IMR-90 (cell line): ENCODE measurements around the gene FMO4. TPM values are rescaled to one million over a fixed set of nuclear protein-coding genes. Genes with fewer than 3 reads are reported as not detected.

Experiments
- ATAC-seq: fragments of 200-7000 bp; cut with Tn5 transposase; 2 replicates; pipeline ENCODE4 v1.9.1; 2020; ENCODE audit warnings: low read depth, mild to moderate bottlenecking, moderate library complexity
- BruUV-seq: library from RNA; stranded (reverse); fragments of 400-500 nt; replicated peaks from 2 replicates; lab custom pipeline; 2021; lab: Mats Ljungman, UMichigan
- CTCF ChIA-PET: fragments of 300-600 bp; formaldehyde crosslinking; extraction: SDS; loops from one replicate; lab custom pipeline; 2021; ENCODE audit warnings: antibody characterized with exemption; lab: Yijun Ruan, JAX
- POLR2A ChIA-PET: fragments of 300-600 bp; sonication (Branson Sonifier 250); formaldehyde crosslinking; loops from one replicate; lab custom pipeline; 2022; ENCODE audit warnings: antibody characterized with exemption; ENCODE audit not compliant: unreplicated experiment; lab: Charles Lee
- DNase-seq: peaks from one replicate; pipeline ENCODE4 v3.0.0; 2013
- H2AFZ ChIP-seq: replicated peaks from 2 replicates; pipeline ENCODE3; 2013; ENCODE audit warnings: low read length, mild to moderate bottlenecking; ENCODE audit not compliant: poor library complexity
- H2AK5ac ChIP-seq: 2 replicates; pipeline ENCODE4 v1.6.1; 2013; ENCODE audit warnings: low read depth, low read length, inconsistent platforms
- H2AK9ac ChIP-seq: replicated peaks from 2 replicates; pipeline ENCODE3; 2013; ENCODE audit warnings: mild to moderate bottlenecking, low read depth, low read length, moderate library complexity; ENCODE audit not compliant: poor library complexity
- H2BK120ac ChIP-seq: 2 replicates; pipeline ENCODE4 v1.6.1; 2013; ENCODE audit warnings: low read depth, low read length, inconsistent platforms
- H2BK15ac ChIP-seq: 3 replicates; pipeline ENCODE4 v1.6.1; 2013; ENCODE audit warnings: low read depth, low read length, inconsistent platforms
- H2BK20ac ChIP-seq: 2 replicates; pipeline ENCODE4 v1.6.1; 2013; ENCODE audit warnings: low read depth, mild to moderate bottlenecking, inconsistent platforms, low read length, moderate library complexity
- H2BK5ac ChIP-seq: 2 replicates; pipeline ENCODE4 v1.6.1; 2013; ENCODE audit warnings: mild to moderate bottlenecking, low read depth, low read length, inconsistent platforms; ENCODE audit not compliant: poor library complexity, severe bottlenecking
- H3K14ac ChIP-seq: replicated peaks from 2 replicates; pipeline ENCODE4 v1.6.1; 2013; ENCODE audit warnings: low read depth, low read length, inconsistent platforms
- H3K18ac ChIP-seq: 2 replicates; pipeline ENCODE4 v1.6.1; 2013; ENCODE audit warnings: low read depth, low read length, control low read depth
- H3K23ac ChIP-seq: 2 replicates; pipeline ENCODE4 v1.6.1; 2013; ENCODE audit warnings: low read depth, low read length, inconsistent platforms
- H3K27ac ChIP-seq: 2 replicates; pipeline ENCODE4 v1.5.1; 2013; ENCODE audit warnings: mild to moderate bottlenecking, control low read depth, low read length; ENCODE audit not compliant: insufficient read depth
- H3K27me3 ChIP-seq: 2 replicates; pipeline ENCODE4 v1.6.1; 2013; ENCODE audit warnings: low read length; ENCODE audit not compliant: control insufficient read depth, insufficient read depth
- H3K36me3 ChIP-seq: 2 replicates; pipeline ENCODE4 v1.6.1; 2013; ENCODE audit warnings: low read length, mixed read lengths; ENCODE audit not compliant: control insufficient read depth, insufficient read depth
- H3K4ac ChIP-seq: 2 replicates; pipeline ENCODE4 v1.6.1; 2013; ENCODE audit warnings: low read depth, low read length, inconsistent platforms
- H3K4me1 ChIP-seq: 2 replicates; pipeline ENCODE4 v1.6.1; 2013; ENCODE audit warnings: low read length, mixed read lengths; ENCODE audit not compliant: control insufficient read depth, insufficient read depth
- H3K4me2 ChIP-seq: 2 replicates; pipeline ENCODE4 v1.6.1; 2013; ENCODE audit warnings: low read depth, mild to moderate bottlenecking, control low read depth, low read length, moderate library complexity
- H3K4me3 ChIP-seq: 2 replicates; pipeline ENCODE4 v1.5.1; 2013; ENCODE audit warnings: low read depth, mild to moderate bottlenecking, control low read depth, low read length, moderate library complexity; ENCODE audit not compliant: insufficient read depth
- H3K56ac ChIP-seq: 2 replicates; pipeline ENCODE4 v1.6.1; 2013; ENCODE audit warnings: low read length, inconsistent platforms; ENCODE audit not compliant: insufficient read depth; ENCODE audit errors: extremely low read depth
- H3K79me1 ChIP-seq, 2 experiments: 2 replicates each; pipeline ENCODE4 v1.6.1; 2013; ENCODE audit warnings: low read length in 2 of 2, inconsistent platforms in 1 of 2, low read depth in 1 of 2
- H3K9ac ChIP-seq: 2 replicates; pipeline ENCODE4 v1.6.1; 2013; ENCODE audit warnings: low read depth, low read length, control low read depth
- H3K9me1 ChIP-seq: 2 replicates; pipeline ENCODE4 v1.6.1; 2013; ENCODE audit warnings: low read length, inconsistent platforms; ENCODE audit not compliant: insufficient read depth
- H3K9me3 ChIP-seq: 2 replicates; pipeline ENCODE4 v1.6.1; 2013; ENCODE audit warnings: low read length; ENCODE audit not compliant: control insufficient read depth, insufficient read depth
- H4K20me1 ChIP-seq: 2 replicates; pipeline ENCODE4 v1.6.1; 2013; ENCODE audit warnings: low read length, inconsistent platforms; ENCODE audit not compliant: insufficient read depth
- H4K5ac ChIP-seq: 2 replicates; pipeline ENCODE4 v1.6.1; 2013; ENCODE audit warnings: mild to moderate bottlenecking, low read depth, low read length, control low read depth
- H4K8ac ChIP-seq, 2 experiments: 2 replicates each; pipeline ENCODE4 v1.6.1; 2013; ENCODE audit warnings: low read depth in 2 of 2, low read length in 2 of 2, control low read depth in 1 of 2, inconsistent platforms in 1 of 2
- H4K91ac ChIP-seq: 2 replicates; pipeline ENCODE4 v1.6.1; 2013; ENCODE audit warnings: low read depth, low read length, inconsistent platforms; ENCODE audit not compliant: insufficient read depth
- CEBPB ChIP-seq: IDR thresholded peaks from 2 replicates; pipeline ENCODE4 v1.6.1; 2012; ENCODE audit warnings: low read depth, low read length, improper control_type of control experiment
- CHD1 ChIP-seq: IDR thresholded peaks from 2 replicates; pipeline ENCODE4 v1.6.1; 2012; ENCODE audit warnings: low read depth, low read length, improper control_type of control experiment
- CTCF ChIP-seq: conservative IDR thresholded peaks from 2 replicates; pipeline ENCODE4 v1.5.1; 2012; ENCODE audit warnings: mild to moderate bottlenecking, low read depth, low read length, improper control_type of control experiment
- ELK1 ChIP-seq: fragments of 150-350 bp; IDR thresholded peaks from 2 replicates; pipeline ENCODE4 v1.6.1; 2016; ENCODE audit warnings: low read depth, mild to moderate bottlenecking, low read length, moderate library complexity, borderline replicate concordance
- FOS ChIP-seq: fragments of 150-350 bp; IDR thresholded peaks from 2 replicates; pipeline ENCODE4 v1.6.1; 2016; ENCODE audit warnings: low read depth, low read length
- MAFK ChIP-seq: IDR thresholded peaks from 2 replicates; pipeline ENCODE4 v1.6.1; 2012; ENCODE audit warnings: low read depth, low read length, improper control_type of control experiment
- MXI1 ChIP-seq: IDR thresholded peaks from 2 replicates; pipeline ENCODE4 v1.6.1; 2012; ENCODE audit warnings: low read depth, mild to moderate bottlenecking, low read length, moderate library complexity, borderline replicate concordance
- NFE2L2 ChIP-seq: fragments of 150-350 bp; IDR thresholded peaks from 2 replicates; pipeline ENCODE4 v1.6.1; 2016; ENCODE audit warnings: low read depth, mild to moderate bottlenecking, low read length
- RAD21 ChIP-seq: IDR thresholded peaks from 2 replicates; pipeline ENCODE4 v1.6.1; 2012; ENCODE audit warnings: low read length, improper control_type of control experiment
- RFX5 ChIP-seq: IDR thresholded peaks from 2 replicates; pipeline ENCODE4 v1.8.0; 2012; ENCODE audit warnings: low read depth, mild to moderate bottlenecking, low read length, moderate library complexity
- SMC3 ChIP-seq: fragments of 150-350 bp; IDR thresholded peaks from 2 replicates; pipeline ENCODE4 v1.6.1; 2016; ENCODE audit warnings: low read depth, mild to moderate bottlenecking, antibody characterized with exemption, low read length, moderate library complexity
- WGBS, 2 experiments: methylation state at CpG; one replicate each; pipeline versions ENCODE4 v1.1.5 to v1.1.7; 2013; ENCODE audit warnings: missing lambda C conversion rate in 2 of 2; ENCODE audit not compliant: insufficient read length in 1 of 2; ENCODE audit errors: extremely low coverage in 2 of 2; 5-methylcytosine and 5-hydroxymethylcytosine counted together
- dilution Hi-C: fragments of 300-500 bp; cut with HindIII; formaldehyde crosslinking; loops from one replicate; pipeline ENCODE4 v1.14.3; 2018; ENCODE audit warnings: low sequenced_read_pairs; ENCODE audit not compliant: unreplicated experiment
- in situ Hi-C: fragments of 300-500 bp; cut with MboI; formaldehyde crosslinking; loops from 3 replicates; pipeline ENCODE4 v1.14.3; 2019; ENCODE audit warnings: low sequenced_read_pairs, inconsistent platforms, mixed read lengths
- intact Hi-C: fragments of 100-400 bp; cut with micrococcal nuclease; formaldehyde crosslinking; loops from 2 replicates; pipeline ENCODE4 v1.10.0; 2022
- polyA plus RNA-seq, 3 experiments: library from polyadenylated mRNA; depleted of rRNA; stranded (reverse); fragments of >200 nt; gene quantifications; 2 replicates each; pipeline ENCODE4 v1.2.3, GENCODE V29; 2012; ENCODE audit warnings: low replicate concordance in 1 of 3
- total RNA-seq: library from RNA; depleted of rRNA; stranded (reverse); fragments of >200 nt; gene quantifications from 2 replicates; pipeline ENCODE4 v1.2.3, GENCODE V29; 2012
- TF ChIP-seq, protein P1 (sequence below): fragments of 150-350 bp; IDR thresholded peaks from 2 replicates; pipeline ENCODE4 v1.6.1; 2017; ENCODE audit warnings: mild to moderate bottlenecking, antibody characterized with exemption, low read length, low read depth

Gene FMO4
- total and polyA plus RNA-seq, 2 of the 4 experiments (the other 2 are of a cell fraction) = 0.36 to 0.55 TPM

DNA sequence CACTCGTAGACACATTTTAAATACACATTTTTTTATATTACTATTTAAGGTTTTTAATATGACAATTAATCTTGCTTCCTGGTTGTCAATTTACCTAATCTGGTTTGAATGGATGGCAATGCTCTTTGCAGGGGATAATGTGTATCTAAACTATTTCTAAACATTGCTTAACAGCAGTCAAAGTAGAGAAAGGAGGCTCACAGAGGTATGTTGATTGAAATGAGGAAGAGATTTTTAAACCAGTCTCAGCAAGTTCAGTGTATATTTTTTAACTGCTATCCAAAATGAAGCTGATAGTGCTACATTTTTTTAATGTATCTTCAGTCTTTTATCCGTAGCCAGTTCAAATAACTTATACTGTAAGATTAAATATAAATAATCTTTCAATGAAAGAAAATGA, 48.3 kb upstream of the FMO4 start (continued):
- TF ChIP-seq CTCF = no peak
- no peak for TF ChIP-seq MAFK

GRCh38 chr1:171266930-171267329, 47.1 kb upstream of the FMO4 start:
- WGBS, 2 experiments = no CpG with 5 or more reads among the region's 4 CpGs
- BruUV-seq = no TSS peak

More at GRCh38 chr1:171266930-171267329, 47.1 kb upstream of the FMO4 start:
- Histone ChIP-seq H3K9me1 (no peaks in the 10 kb centered on the region), H3K18ac (no peak overlapping the region), H2BK15ac (no peak overlapping the region), H4K20me1 (no peaks in the 10 kb centered on the region), H2AK5ac (no peak overlapping the region), H4K91ac (no peak overlapping the region), H4K5ac (no peak overlapping the region), H2AFZ (no peak overlapping the region), H3K27me3 (no peaks in the 10 kb centered on the region), H3K79me1 (no peaks in the 10 kb centered on the region), H2AK9ac (no peak overlapping the region), H4K8ac (no peak overlapping the region), H3K14ac (no peak overlapping the region), H2BK20ac (no peak overlapping the region), H3K4me3 (no peak overlapping the region), H3K36me3 (no peaks in the 10 kb centered on the region), H3K9ac (no peak overlapping the region), H3K23ac (no peak overlapping the region), H3K27ac (no peak overlapping the region), H3K4ac (no peak overlapping the region), H3K4me2 (no peak overlapping the region), H3K56ac (no peak overlapping the region), H3K4me1 (no peaks in the 10 kb centered on the region), H2BK5ac (no peak overlapping the region), H2BK120ac (no peak overlapping the region), H3K9me3 (no peaks in the 10 kb centered on the region)
- ChIA-PET CTCF (no interaction called here), POLR2A (no interaction called here)
- DNase-seq = no peak
- intact Hi-C loops = no loop called here
- in situ Hi-C loops = no loop called here
- TF ChIP-seq RAD21 = no peak
- TF ChIP-seq ELK1 = no peak
- TF ChIP-seq CTCF = no peak
- no peak for TF ChIP-seq FOS
- TF ChIP-seq RFX5 = no peak
- TF ChIP-seq, protein P1, sequence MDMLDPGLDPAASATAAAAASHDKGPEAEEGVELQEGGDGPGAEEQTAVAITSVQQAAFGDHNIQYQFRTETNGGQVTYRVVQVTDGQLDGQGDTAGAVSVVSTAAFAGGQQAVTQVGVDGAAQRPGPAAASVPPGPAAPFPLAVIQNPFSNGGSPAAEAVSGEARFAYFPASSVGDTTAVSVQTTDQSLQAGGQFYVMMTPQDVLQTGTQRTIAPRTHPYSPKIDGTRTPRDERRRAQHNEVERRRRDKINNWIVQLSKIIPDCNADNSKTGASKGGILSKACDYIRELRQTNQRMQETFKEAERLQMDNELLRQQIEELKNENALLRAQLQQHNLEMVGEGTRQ = no peak
- TF ChIP-seq CEBPB = no peak
- TF ChIP-seq CHD1 = no peak
- no peak for TF ChIP-seq MXI1
- no peak for TF ChIP-seq SMC3
- TF ChIP-seq NFE2L2 = no peak
- dilution Hi-C loops = no loop called here
- no peak for ATAC-seq
